Measurements from ENCODE around the gene BZW2.

GRCh38 chr7:16603633-16604032, 42.3 kb upstream of the BZW2 start:
- no peak for TF ChIP-seq POLR2AphosphoS5 (IDR thresholded peaks at IDR 0.05; ENCODE audit: borderline replicate concordance, low read depth, low read length)
- no peak for TF ChIP-seq EZH2 (IDR thresholded peaks at IDR 0.05)
- no peak for TF ChIP-seq FOXP2 (optimal IDR thresholded peaks at IDR 0.05; ENCODE audit: control extremely low read depth, extremely low read length, insufficient read depth)

Measured in SK-N-MC (cell line).